IMR-90 (cell line): ENCODE measurements around the gene ASTN2. TPM values are rescaled to one million over a fixed set of nuclear protein-coding genes. Genes with fewer than 3 reads are reported as not detected.

ENCODE experiments used
- ATAC-seq: fragments of 200-7000 bp; cut with Tn5 transposase; 2 replicates; pipeline ENCODE4 v1.9.1; 2020; ENCODE audit warnings: low read depth, mild to moderate bottlenecking, moderate library complexity
- BruUV-seq: library from RNA; stranded (reverse); fragments of 400-500 nt; replicated peaks from 2 replicates; lab custom pipeline; 2021; lab: Mats Ljungman, UMichigan
- CTCF ChIA-PET: fragments of 300-600 bp; formaldehyde crosslinking; extraction: SDS; loops from one replicate; lab custom pipeline; 2021; ENCODE audit warnings: antibody characterized with exemption; lab: Yijun Ruan, JAX
- POLR2A ChIA-PET: fragments of 300-600 bp; sonication (Branson Sonifier 250); formaldehyde crosslinking; loops from one replicate; lab custom pipeline; 2022; ENCODE audit warnings: antibody characterized with exemption; ENCODE audit not compliant: unreplicated experiment; lab: Charles Lee
- DNase-seq: peaks from one replicate; pipeline ENCODE4 v3.0.0; 2013
- H2AFZ ChIP-seq: replicated peaks from 2 replicates; pipeline ENCODE3; 2013; ENCODE audit warnings: low read length, mild to moderate bottlenecking; ENCODE audit not compliant: poor library complexity
- H2AK5ac ChIP-seq: 2 replicates; pipeline ENCODE4 v1.6.1; 2013; ENCODE audit warnings: low read depth, low read length, inconsistent platforms
- H2AK9ac ChIP-seq: replicated peaks from 2 replicates; pipeline ENCODE3; 2013; ENCODE audit warnings: mild to moderate bottlenecking, low read depth, low read length, moderate library complexity; ENCODE audit not compliant: poor library complexity
- H2BK120ac ChIP-seq: 2 replicates; pipeline ENCODE4 v1.6.1; 2013; ENCODE audit warnings: low read depth, low read length, inconsistent platforms
- H2BK15ac ChIP-seq: 3 replicates; pipeline ENCODE4 v1.6.1; 2013; ENCODE audit warnings: low read depth, low read length, inconsistent platforms
- H2BK20ac ChIP-seq: 2 replicates; pipeline ENCODE4 v1.6.1; 2013; ENCODE audit warnings: low read depth, mild to moderate bottlenecking, inconsistent platforms, low read length, moderate library complexity
- H2BK5ac ChIP-seq: 2 replicates; pipeline ENCODE4 v1.6.1; 2013; ENCODE audit warnings: mild to moderate bottlenecking, low read depth, low read length, inconsistent platforms; ENCODE audit not compliant: poor library complexity, severe bottlenecking
- H3K14ac ChIP-seq: replicated peaks from 2 replicates; pipeline ENCODE4 v1.6.1; 2013; ENCODE audit warnings: low read depth, low read length, inconsistent platforms
- H3K18ac ChIP-seq: 2 replicates; pipeline ENCODE4 v1.6.1; 2013; ENCODE audit warnings: low read depth, low read length, control low read depth
- H3K23ac ChIP-seq: 2 replicates; pipeline ENCODE4 v1.6.1; 2013; ENCODE audit warnings: low read depth, low read length, inconsistent platforms
- H3K27ac ChIP-seq: 2 replicates; pipeline ENCODE4 v1.5.1; 2013; ENCODE audit warnings: mild to moderate bottlenecking, control low read depth, low read length; ENCODE audit not compliant: insufficient read depth
- H3K27me3 ChIP-seq: 2 replicates; pipeline ENCODE4 v1.6.1; 2013; ENCODE audit warnings: low read length; ENCODE audit not compliant: control insufficient read depth, insufficient read depth
- H3K36me3 ChIP-seq: 2 replicates; pipeline ENCODE4 v1.6.1; 2013; ENCODE audit warnings: low read length, mixed read lengths; ENCODE audit not compliant: control insufficient read depth, insufficient read depth
- H3K4ac ChIP-seq: 2 replicates; pipeline ENCODE4 v1.6.1; 2013; ENCODE audit warnings: low read depth, low read length, inconsistent platforms
- H3K4me1 ChIP-seq: 2 replicates; pipeline ENCODE4 v1.6.1; 2013; ENCODE audit warnings: low read length, mixed read lengths; ENCODE audit not compliant: control insufficient read depth, insufficient read depth
- H3K4me2 ChIP-seq: 2 replicates; pipeline ENCODE4 v1.6.1; 2013; ENCODE audit warnings: low read depth, mild to moderate bottlenecking, control low read depth, low read length, moderate library complexity
- H3K4me3 ChIP-seq: 2 replicates; pipeline ENCODE4 v1.5.1; 2013; ENCODE audit warnings: low read depth, mild to moderate bottlenecking, control low read depth, low read length, moderate library complexity; ENCODE audit not compliant: insufficient read depth
- H3K56ac ChIP-seq: 2 replicates; pipeline ENCODE4 v1.6.1; 2013; ENCODE audit warnings: low read length, inconsistent platforms; ENCODE audit not compliant: insufficient read depth; ENCODE audit errors: extremely low read depth
- H3K79me1 ChIP-seq, 2 experiments: 2 replicates each; pipeline ENCODE4 v1.6.1; 2013; ENCODE audit warnings: low read length in 2 of 2, inconsistent platforms in 1 of 2, low read depth in 1 of 2
- H3K9ac ChIP-seq: 2 replicates; pipeline ENCODE4 v1.6.1; 2013; ENCODE audit warnings: low read depth, low read length, control low read depth
- H3K9me1 ChIP-seq: 2 replicates; pipeline ENCODE4 v1.6.1; 2013; ENCODE audit warnings: low read length, inconsistent platforms; ENCODE audit not compliant: insufficient read depth
- H3K9me3 ChIP-seq: 2 replicates; pipeline ENCODE4 v1.6.1; 2013; ENCODE audit warnings: low read length; ENCODE audit not compliant: control insufficient read depth, insufficient read depth
- H4K20me1 ChIP-seq: 2 replicates; pipeline ENCODE4 v1.6.1; 2013; ENCODE audit warnings: low read length, inconsistent platforms; ENCODE audit not compliant: insufficient read depth
- H4K5ac ChIP-seq: 2 replicates; pipeline ENCODE4 v1.6.1; 2013; ENCODE audit warnings: mild to moderate bottlenecking, low read depth, low read length, control low read depth
- H4K8ac ChIP-seq, 2 experiments: 2 replicates each; pipeline ENCODE4 v1.6.1; 2013; ENCODE audit warnings: low read depth in 2 of 2, low read length in 2 of 2, control low read depth in 1 of 2, inconsistent platforms in 1 of 2
- H4K91ac ChIP-seq: 2 replicates; pipeline ENCODE4 v1.6.1; 2013; ENCODE audit warnings: low read depth, low read length, inconsistent platforms; ENCODE audit not compliant: insufficient read depth
- BHLHE40 ChIP-seq: fragments of 150-350 bp; IDR thresholded peaks from 2 replicates; pipeline ENCODE4 v1.6.1; 2016; ENCODE audit warnings: mild to moderate bottlenecking, low read depth, low read length
- CHD1 ChIP-seq: IDR thresholded peaks from 2 replicates; pipeline ENCODE4 v1.6.1; 2012; ENCODE audit warnings: low read depth, low read length, improper control_type of control experiment
- FOS ChIP-seq: fragments of 150-350 bp; IDR thresholded peaks from 2 replicates; pipeline ENCODE4 v1.6.1; 2016; ENCODE audit warnings: low read depth, low read length
- MAFK ChIP-seq: IDR thresholded peaks from 2 replicates; pipeline ENCODE4 v1.6.1; 2012; ENCODE audit warnings: low read depth, low read length, improper control_type of control experiment
- MAZ ChIP-seq: IDR thresholded peaks from 2 replicates; pipeline ENCODE4 v1.6.1; 2012; ENCODE audit warnings: low read depth, mild to moderate bottlenecking, low read length, improper control_type of control experiment, moderate library complexity, borderline replicate concordance
- MXI1 ChIP-seq: IDR thresholded peaks from 2 replicates; pipeline ENCODE4 v1.6.1; 2012; ENCODE audit warnings: low read depth, mild to moderate bottlenecking, low read length, moderate library complexity, borderline replicate concordance
- NFE2L2 ChIP-seq: fragments of 150-350 bp; IDR thresholded peaks from 2 replicates; pipeline ENCODE4 v1.6.1; 2016; ENCODE audit warnings: low read depth, mild to moderate bottlenecking, low read length
- POLR2A ChIP-seq: IDR thresholded peaks from 2 replicates; pipeline ENCODE4 v1.6.1; 2012; ENCODE audit warnings: mild to moderate bottlenecking, low read depth, low read length
- RAD21 ChIP-seq: IDR thresholded peaks from 2 replicates; pipeline ENCODE4 v1.6.1; 2012; ENCODE audit warnings: low read length, improper control_type of control experiment
- RCOR1 ChIP-seq: IDR thresholded peaks from 2 replicates; pipeline ENCODE4 v1.6.1; 2012; ENCODE audit warnings: mild to moderate bottlenecking, low read length, improper control_type of control experiment; ENCODE audit not compliant: insufficient replicate concordance
- SMC3 ChIP-seq: fragments of 150-350 bp; IDR thresholded peaks from 2 replicates; pipeline ENCODE4 v1.6.1; 2016; ENCODE audit warnings: low read depth, mild to moderate bottlenecking, antibody characterized with exemption, low read length, moderate library complexity
- USF2 ChIP-seq: fragments of 150-350 bp; IDR thresholded peaks from 2 replicates; pipeline ENCODE4 v1.6.1; 2017; ENCODE audit warnings: mild to moderate bottlenecking, antibody characterized with exemption, low read length, low read depth
- WGBS, 2 experiments: methylation state at CpG; one replicate each; pipeline versions ENCODE4 v1.1.5 to v1.1.7; 2013; ENCODE audit warnings: missing lambda C conversion rate in 2 of 2; ENCODE audit not compliant: insufficient read length in 1 of 2; ENCODE audit errors: extremely low coverage in 2 of 2; 5-methylcytosine and 5-hydroxymethylcytosine counted together
- dilution Hi-C: fragments of 300-500 bp; cut with HindIII; formaldehyde crosslinking; loops from one replicate; pipeline ENCODE4 v1.14.3; 2018; ENCODE audit warnings: low sequenced_read_pairs; ENCODE audit not compliant: unreplicated experiment
- in situ Hi-C: fragments of 300-500 bp; cut with MboI; formaldehyde crosslinking; loops from 3 replicates; pipeline ENCODE4 v1.14.3; 2019; ENCODE audit warnings: low sequenced_read_pairs, inconsistent platforms, mixed read lengths
- intact Hi-C: fragments of 100-400 bp; cut with micrococcal nuclease; formaldehyde crosslinking; loops from 2 replicates; pipeline ENCODE4 v1.10.0; 2022
- polyA plus RNA-seq, 3 experiments: library from polyadenylated mRNA; depleted of rRNA; stranded (reverse); fragments of >200 nt; gene quantifications; 2 replicates each; pipeline ENCODE4 v1.2.3, GENCODE V29; 2012; ENCODE audit warnings: low replicate concordance in 1 of 3
- total RNA-seq: library from RNA; depleted of rRNA; stranded (reverse); fragments of >200 nt; gene quantifications from 2 replicates; pipeline ENCODE4 v1.2.3, GENCODE V29; 2012

Gene ASTN2
- total and polyA plus RNA-seq, 2 of the 4 experiments (the other 2 are of a cell fraction): 3.8 to 6.8 TPM

- Histone ChIP-seq H3K4me2 (no peak overlapping the region; the same call in 1 of the 2 replicates), H3K4me1 (peaks cover 19% of the 10 kb centered on the region), H4K20me1 (no peaks in the 10 kb centered on the region), H3K18ac (peak overlapping the region; percentile 67; the same call in 1 of the 2 replicates), H2AFZ (no peak overlapping the region), H2BK120ac (peak overlapping the region; percentile 66), H3K9ac (no peak overlapping the region), H3K4me3 (no peak overlapping the region), H2BK20ac (peak overlapping the region; percentile 71), H3K27ac (peak overlapping the region; percentile 22; the same call in 1 of the 2 replicates), H3K79me1 (no peaks in the 10 kb centered on the region), H4K5ac (0 out of 2 replicates have a peak overlapping the region, but pooled peaks have one; percentile 14), H2AK9ac (no peak overlapping the region), H2AK5ac (peak overlapping the region; percentile 54), H3K14ac (peak overlapping the region; percentile 43; the same call in 1 of the 2 replicates), H3K23ac (no peak overlapping the region), H3K36me3 (no peaks in the 10 kb centered on the region), H2BK5ac (peak overlapping the region; percentile 9), H4K91ac (peak overlapping the region; percentile 14; the same call in 1 of the 2 replicates), H3K9me3 (no peaks in the 10 kb centered on the region), H3K4ac (peak overlapping the region; percentile 74), H3K56ac (no peak overlapping the region), H3K27me3 (no peaks in the 10 kb centered on the region), H3K9me1 (no peaks in the 10 kb centered on the region; the same call in 1 of the 2 replicates), H2BK15ac (peak overlapping the region; percentile 74; the same call in 2 of the 3 replicates), H4K8ac (peak overlapping the region in 1 of 2 experiments; percentile 54; a peak in 2 of 4 replicates)
- in situ Hi-C loops (no loop called here), dilution Hi-C loops (no loop called here), intact Hi-C loops (no loop called here)
- POLR2A ChIA-PET: no interaction called here
- DNase-seq (peak; percentile 14), ATAC-seq (no peak; the same call in 1 of the 2 replicates)
- WGBS, 2 experiments: 100% methylated on average over 1 of the region's 5 CpGs; no CpG with 5 or more reads in 1 of the 2 experiments
- no TSS peak for BruUV-seq
- CTCF ChIA-PET: no interaction called here
- TF ChIP-seq RAD21 (no peak), USF2 (no peak), MXI1 (no peak), CHD1 (no peak), POLR2A (no peak), RCOR1 (no peak), FOS (no peak), NFE2L2 (no peak), MAFK (no peak), BHLHE40 (no peak), MAZ (no peak), SMC3 (no peak)
Measured at GRCh38 chr9:116549786-116550660, 864.8 kb downstream of the ASTN2 start.
